NOMO-1 (cell line): Measurements from ENCODE around the gene COQ3.

Experiments used
- DNase-seq, 2 experiments: peaks; one replicate each; lab custom pipeline; 2025; ENCODE audit not compliant: unreplicated experiment in 2 of 2; lab: John Stamatoyannopoulos, UW

COQ3 gene

GRCh38 chr6:99334526-99335127, 59.4 kb downstream of the COQ3 start:
- DNase-seq: peak; percentile 6 to 35

GRCh38 chr6:99333068-99333467, 60.9 kb downstream of the COQ3 start:
- no peak for DNase-seq

GRCh38 chr6:99331531-99331930, 62.5 kb downstream of the COQ3 start:
- DNase-seq: no peak

GRCh38 chr6:99330159-99330558, 63.8 kb downstream of the COQ3 start:
- DNase-seq: peak; percentile 34 to 62

- no peak for DNase-seq
These were observed 69.0 kb downstream of the COQ3 start for GRCh38 chr6:99324996-99325395.
